Endothelial cell of umbilical vein (primary cell): Measurements from ENCODE around the gene CREBZF.

Source experiments
- CTCF ChIP-seq, 2 donors: IDR thresholded peaks; 1 replicate in 1 of 2; 2 replicates in 1 of 2; pipeline ENCODE4 v1.5.1; 2011; ENCODE audit warnings: low read length in 2 of 2, mild to moderate bottlenecking in 2 of 2, moderate library complexity in 2 of 2, control low read depth in 1 of 2, inconsistent platforms in 1 of 2, low read depth in 1 of 2; ENCODE audit not compliant: insufficient read depth in 1 of 2; ENCODE audit errors: extremely low read depth in 1 of 2
- EZH2 ChIP-seq: IDR thresholded peaks from 2 replicates; pipeline ENCODE4 v1.6.1; 2012; ENCODE audit warnings: borderline replicate concordance, low read depth, mild to moderate bottlenecking, moderate library complexity, low read length, inconsistent platforms; ENCODE audit not compliant: severe bottlenecking
- FOS ChIP-seq: IDR thresholded peaks from 2 replicates; pipeline ENCODE4 v1.6.1; 2011; ENCODE audit warnings: mild to moderate bottlenecking, low read length, moderate library complexity, borderline replicate concordance; ENCODE audit not compliant: insufficient read depth
- GATA2 ChIP-seq: IDR thresholded peaks from 2 replicates; pipeline ENCODE4 v1.7.0; 2011; ENCODE audit warnings: low read depth, mild to moderate bottlenecking, moderate library complexity, mixed read lengths, low read length; ENCODE audit not compliant: insufficient read length, insufficient read depth
- JUN ChIP-seq: IDR thresholded peaks from 2 replicates; pipeline ENCODE4 v1.6.1; 2011; ENCODE audit warnings: borderline replicate concordance, low read depth; ENCODE audit not compliant: insufficient read length, insufficient read depth
- MYC ChIP-seq: IDR thresholded peaks from one replicate; pipeline ENCODE4 v1.6.1; 2011; ENCODE audit warnings: mild to moderate bottlenecking, low read depth, low read length
- POLR2A ChIP-seq: IDR thresholded peaks from 2 replicates; pipeline ENCODE4 v1.6.1; 2012; ENCODE audit warnings: low read depth, mild to moderate bottlenecking, control low read depth, low read length
- POLR2AphosphoS5 ChIP-seq: IDR thresholded peaks from 2 replicates; pipeline ENCODE4 v1.6.1; 2012; ENCODE audit warnings: low read depth, mild to moderate bottlenecking, control low read depth, low read length, moderate library complexity; ENCODE audit not compliant: insufficient read depth

- TF ChIP-seq POLR2A, result no peak
- no peak for TF ChIP-seq POLR2AphosphoS5
- no peak for TF ChIP-seq CTCF (IDR thresholded peaks at IDR 0.05; ENCODE audit: extremely low read depth in 1 of 2, insufficient read depth in 1 of 2, low read depth in 1 of 2, low read length in 2 of 2)
- no peak for TF ChIP-seq JUN
- TF ChIP-seq EZH2, result no peak
- TF ChIP-seq GATA2, result no peak
- no peak for TF ChIP-seq MYC
- TF ChIP-seq FOS, result no peak
Measured at GRCh38 chr11:85673393-85673792, 8.5 kb upstream of the CREBZF start.
